ENCODE data around the gene GABRB3. TPM values are rescaled to one million over a fixed set of nuclear protein-coding genes. Genes with fewer than 3 reads are reported as not detected.

GABRB3 gene
- total and polyA plus RNA-seq, 2 of the 8 experiments (the other 6 are each of a cell fraction or from before 2014, with no cell fraction given) = 98.8 to 163 TPM

DNA sequence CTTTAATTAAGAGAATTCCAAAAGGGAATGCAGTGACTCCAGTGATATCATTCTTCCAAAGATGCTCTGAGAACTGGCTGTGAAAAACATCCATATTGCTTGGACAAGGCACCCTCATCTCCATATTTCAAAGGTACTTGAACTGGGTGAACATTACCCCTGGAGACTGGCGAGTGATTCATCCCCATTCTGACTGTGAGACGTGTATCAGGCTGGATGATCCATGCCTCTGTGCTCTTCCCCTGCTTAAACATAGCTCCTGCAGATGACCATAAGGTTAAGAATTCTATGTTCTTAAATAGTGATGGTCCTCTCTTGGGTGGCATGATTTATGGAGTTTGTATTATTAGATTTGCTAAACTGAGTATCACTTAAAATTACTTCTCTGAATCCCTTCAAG, 137.8 kb downstream of the GABRB3 start:
- H3K23me2 ChIP-seq (ENCODE audit: low read depth, low read length) = no peaks in the 10 kb centered on the region; the same call in 1 of the 2 replicates
- H3K56ac ChIP-seq (replicated peaks; ENCODE audit: insufficient read length, low read depth, low read length) = no peak overlapping the region
- DNase-seq (ENCODE audit: low read depth in 1 of 2, low spot score in 2 of 2) = no peak
- H3K36me3 ChIP-seq (ENCODE audit: control insufficient read depth in 2 of 4, insufficient read depth in 4 of 4, low read length in 3 of 4) = no peaks in the 10 kb centered on the region; a peak in 1 of 8 replicates
- H3K4me1 ChIP-seq (replicated peaks in 1 of 4; ENCODE audit: control insufficient read depth in 3 of 4, insufficient read depth in 4 of 4, low read length in 3 of 4) = peaks cover 10 to 25% (median 18%) of the 10 kb centered on the region in 4 experiments
- H2BK5ac ChIP-seq (ENCODE audit: low read depth, low read length) = no peak overlapping the region
- 86% methylated on average over 2 of the region's 2 CpGs; no CpG with 5 or more reads in 1 of the 2 experiments for WGBS, 2 experiments (ENCODE audit: extremely low coverage in 1 of 2, insufficient coverage in 1 of 2, insufficient read length in 1 of 2, insufficient replicate concordance in 2 of 2, low coverage in 1 of 2, low lambda C conversion rate in 2 of 2, missing lambda C conversion rate in 1 of 2)
- no peak overlapping the region for H2BK15ac ChIP-seq (ENCODE audit: low read length)
- H2BK12ac ChIP-seq (ENCODE audit: low read depth, low read length) = no peak overlapping the region
- no peak overlapping the region for H2AFZ ChIP-seq (ENCODE audit: low read length)
- POLR2A ChIA-PET (ENCODE audit: partially characterized antibody) = interaction anchor here (0.6 kb wide), 1 partner anchor 280 kb away, joined by 3 read pairs; no protein-coding TSS in a partner anchor
- no peak overlapping the region for H4K5ac ChIP-seq (ENCODE audit: insufficient read length, low read depth, low read length)
- CTCF ChIA-PET (ENCODE audit: partially characterized antibody) = interaction anchor here (0.5 kb wide), 1 partner anchor 15 kb away, joined by 3 read pairs; no protein-coding TSS in a partner anchor
- no peak overlapping the region for H2BK20ac ChIP-seq (ENCODE audit: low read length)
- H3K79me1 ChIP-seq (ENCODE audit: low read depth, low read length) = peaks cover 4% of the 10 kb centered on the region; the same call in 1 of the 2 replicates
- H3K79me2 ChIP-seq (ENCODE audit: control insufficient read depth in 1 of 2, insufficient read depth in 2 of 2, low read length in 2 of 2) = peaks cover 0 to 84% of the 10 kb centered on the region in 2 experiments; a peak in 2 of 4 replicates
- H3K4me3 ChIP-seq (ENCODE audit: extremely low read depth in 1 of 4, insufficient read depth in 2 of 4, low read depth in 3 of 4, low read length in 4 of 4) = no peak overlapping the region
- H3K14ac ChIP-seq (ENCODE audit: insufficient read length) = no peak overlapping the region
- H3K23ac ChIP-seq (ENCODE audit: insufficient read length) = no peak overlapping the region
- no peak overlapping the region for H4K91ac ChIP-seq (replicated peaks; ENCODE audit: insufficient read length, low read length)
- H4K8ac ChIP-seq (ENCODE audit: extremely low read depth, insufficient read depth, low read length) = no peak overlapping the region
- H3K4me2 ChIP-seq (ENCODE audit: insufficient read depth in 1 of 2, low read depth in 2 of 2, low read length in 2 of 2) = no peak overlapping the region
- no peaks in the 10 kb centered on the region for H3K9me3 ChIP-seq (ENCODE audit: insufficient read depth in 2 of 2, low read depth in 1 of 2, low read length in 1 of 2)
- no peak overlapping the region for H2AK5ac ChIP-seq (ENCODE audit: low read depth, low read length)
- H3K18ac ChIP-seq (ENCODE audit: extremely low read depth, low read length) = no peak overlapping the region
- H3K27ac ChIP-seq (ENCODE audit: low read depth, low read length) = no peak overlapping the region
- H4K20me1 ChIP-seq (replicated peaks in 1 of 2; ENCODE audit: control insufficient read depth in 1 of 2, insufficient read depth in 2 of 2, low read length in 2 of 2) = peaks cover 0 to 5% of the 10 kb centered on the region in 2 experiments
- no peak for FAIRE-seq
- H3K4ac ChIP-seq (replicated peaks; ENCODE audit: insufficient read length, low read depth, low read length) = no peak overlapping the region
- no peak overlapping the region for H2BK120ac ChIP-seq (replicated peaks; ENCODE audit: low read depth, low read length)
- no peak overlapping the region for H3K9ac ChIP-seq (replicated peaks in 1 of 4; ENCODE audit: extremely low read depth in 1 of 4, low read depth in 3 of 4, low read length in 3 of 4)
- no peaks in the 10 kb centered on the region for H3K27me3 ChIP-seq (replicated peaks in 1 of 4; ENCODE audit: control insufficient read depth in 3 of 4, extremely low read depth in 1 of 4, insufficient read depth in 3 of 4, low read length in 3 of 4)
- TF ChIP-seq, protein P1, sequence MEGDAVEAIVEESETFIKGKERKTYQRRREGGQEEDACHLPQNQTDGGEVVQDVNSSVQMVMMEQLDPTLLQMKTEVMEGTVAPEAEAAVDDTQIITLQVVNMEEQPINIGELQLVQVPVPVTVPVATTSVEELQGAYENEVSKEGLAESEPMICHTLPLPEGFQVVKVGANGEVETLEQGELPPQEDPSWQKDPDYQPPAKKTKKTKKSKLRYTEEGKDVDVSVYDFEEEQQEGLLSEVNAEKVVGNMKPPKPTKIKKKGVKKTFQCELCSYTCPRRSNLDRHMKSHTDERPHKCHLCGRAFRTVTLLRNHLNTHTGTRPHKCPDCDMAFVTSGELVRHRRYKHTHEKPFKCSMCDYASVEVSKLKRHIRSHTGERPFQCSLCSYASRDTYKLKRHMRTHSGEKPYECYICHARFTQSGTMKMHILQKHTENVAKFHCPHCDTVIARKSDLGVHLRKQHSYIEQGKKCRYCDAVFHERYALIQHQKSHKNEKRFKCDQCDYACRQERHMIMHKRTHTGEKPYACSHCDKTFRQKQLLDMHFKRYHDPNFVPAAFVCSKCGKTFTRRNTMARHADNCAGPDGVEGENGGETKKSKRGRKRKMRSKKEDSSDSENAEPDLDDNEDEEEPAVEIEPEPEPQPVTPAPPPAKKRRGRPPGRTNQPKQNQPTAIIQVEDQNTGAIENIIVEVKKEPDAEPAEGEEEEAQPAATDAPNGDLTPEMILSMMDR (IDR thresholded peaks at IDR 0.05; ENCODE audit: control extremely low read depth in 1 of 3, insufficient read depth in 1 of 3, low read depth in 1 of 3, low read length in 3 of 3) = no peak
- TF ChIP-seq RNF2 (IDR thresholded peaks at IDR 0.05; ENCODE audit: borderline replicate concordance, low read depth, low read length, missing control alignments, poor library complexity, severe bottlenecking) = no peak
- no peak for TF ChIP-seq HDAC2 (IDR thresholded peaks at IDR 0.05; ENCODE audit: borderline replicate concordance in 1 of 2, low read depth in 2 of 2, low read length in 2 of 2)
- TF ChIP-seq POLR2AphosphoS5 (IDR thresholded peaks at IDR 0.05; ENCODE audit: low read depth, low read length) = no peak
- TF ChIP-seq EP300 (IDR thresholded peaks at IDR 0.05; ENCODE audit: borderline replicate concordance in 1 of 2, low read depth in 2 of 2, low read length in 2 of 2) = no peak
- TF ChIP-seq SP4 (IDR thresholded peaks at IDR 0.05; ENCODE audit: low read length) = no peak
- no peak for TF ChIP-seq KDM5A (IDR thresholded peaks at IDR 0.05; ENCODE audit: low read length)
- no peak for TF ChIP-seq SAP30 (IDR thresholded peaks at IDR 0.05; ENCODE audit: insufficient read depth, insufficient replicate concordance, low read length)
- TF ChIP-seq EGR1 (IDR thresholded peaks at IDR 0.05; ENCODE audit: borderline replicate concordance, low read depth, low read length) = no peak
- TF ChIP-seq EZH2 (IDR thresholded peaks at IDR 0.05; ENCODE audit: low read depth, low read length, severe bottlenecking) = no peak

Data from H1 (cell line).